ENCODE results near the gene SIM2.

GRCh38 chr21:36688324-36688723, 10.6 kb upstream of the SIM2 start:
- TF ChIP-seq POLR2A (IDR thresholded peaks at IDR 0.05; ENCODE audit: low read length) (no peak), GATA1 (IDR thresholded peaks at IDR 0.05; ENCODE audit: low read depth, low read length) (no peak)

Data from erythroblast (primary cell).